NCI-H446 (cell line): ENCODE results near the gene PIGV.
"Not testable (repeated sequence)": the region's sequence is repeated elsewhere in the genome, so short reads cannot be mapped to it uniquely, and the experiment has no call there.

Experiments
- DNase-seq, 2 experiments: peaks; one replicate each; lab custom pipeline; 2025; lab: John Stamatoyannopoulos, UW

The PIGV gene

DNA sequence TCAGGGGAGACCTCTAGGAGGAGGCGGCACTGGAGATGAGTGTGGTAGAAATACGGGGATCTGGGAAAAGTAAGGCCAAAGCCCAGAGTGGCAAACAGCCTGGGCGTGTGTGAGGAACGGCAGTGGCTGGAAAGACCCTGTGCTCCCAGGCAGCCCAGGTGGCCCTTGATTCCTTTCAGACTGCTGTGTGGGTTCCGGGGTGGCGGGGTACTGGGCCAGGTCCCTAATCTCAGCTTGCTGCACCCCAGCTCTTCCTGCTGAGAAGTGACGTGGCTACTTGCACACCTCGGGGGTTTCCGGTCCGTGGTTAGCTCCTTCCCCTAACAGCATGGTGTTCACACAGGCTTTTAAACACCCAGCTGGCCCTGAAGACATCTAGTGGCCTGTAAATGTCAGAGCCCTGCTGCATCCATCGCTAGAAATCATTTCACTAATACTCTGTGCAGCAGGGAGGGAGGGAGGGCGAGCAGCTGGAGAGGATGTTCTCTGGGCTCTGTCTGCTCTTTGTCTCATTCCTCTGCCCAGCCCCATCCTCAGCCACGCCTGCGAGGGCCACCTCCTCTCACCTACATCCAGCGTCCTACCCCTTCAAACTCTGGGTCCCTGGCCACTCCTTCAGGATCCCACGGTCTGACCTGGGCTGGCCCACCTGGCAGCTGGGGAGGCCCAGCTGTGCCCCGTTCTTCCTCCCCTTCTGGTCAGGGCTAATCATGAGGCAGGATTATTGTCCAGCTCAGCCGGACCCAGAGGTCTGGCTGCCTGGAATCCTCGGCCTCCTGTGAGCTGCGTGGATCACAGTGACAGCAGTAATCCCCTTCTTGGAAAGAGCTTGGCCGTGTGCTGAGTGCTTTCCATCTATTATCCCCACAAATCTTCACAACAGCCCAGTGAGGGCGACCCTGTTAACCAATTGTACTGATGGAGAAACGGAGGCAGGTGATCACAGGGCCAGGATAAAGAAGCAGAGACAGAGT, 46.0 kb downstream of the PIGV start:
- no peak for DNase-seq

DNA sequence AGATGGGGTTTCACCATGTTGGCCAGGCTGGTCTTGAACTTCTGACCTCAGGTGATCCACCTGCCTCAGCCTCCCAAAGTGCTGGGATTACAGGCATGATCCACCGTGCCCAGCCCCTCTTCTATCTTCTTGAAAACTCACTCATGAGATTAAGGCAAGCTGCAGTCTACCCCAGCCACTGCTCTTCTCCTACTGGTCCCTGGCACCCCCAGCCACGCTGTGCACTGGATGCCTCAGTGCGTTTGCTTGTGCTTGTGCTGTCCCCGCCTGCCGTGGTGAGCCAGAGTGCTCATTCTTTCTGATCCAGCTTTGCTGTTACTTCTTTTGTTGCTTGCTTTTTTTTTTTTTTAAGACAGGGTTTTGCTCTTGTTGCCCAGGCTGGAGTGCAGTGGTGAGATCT, 49.9 kb downstream of the PIGV start:
- DNase-seq: not testable (repeated sequence)

DNA sequence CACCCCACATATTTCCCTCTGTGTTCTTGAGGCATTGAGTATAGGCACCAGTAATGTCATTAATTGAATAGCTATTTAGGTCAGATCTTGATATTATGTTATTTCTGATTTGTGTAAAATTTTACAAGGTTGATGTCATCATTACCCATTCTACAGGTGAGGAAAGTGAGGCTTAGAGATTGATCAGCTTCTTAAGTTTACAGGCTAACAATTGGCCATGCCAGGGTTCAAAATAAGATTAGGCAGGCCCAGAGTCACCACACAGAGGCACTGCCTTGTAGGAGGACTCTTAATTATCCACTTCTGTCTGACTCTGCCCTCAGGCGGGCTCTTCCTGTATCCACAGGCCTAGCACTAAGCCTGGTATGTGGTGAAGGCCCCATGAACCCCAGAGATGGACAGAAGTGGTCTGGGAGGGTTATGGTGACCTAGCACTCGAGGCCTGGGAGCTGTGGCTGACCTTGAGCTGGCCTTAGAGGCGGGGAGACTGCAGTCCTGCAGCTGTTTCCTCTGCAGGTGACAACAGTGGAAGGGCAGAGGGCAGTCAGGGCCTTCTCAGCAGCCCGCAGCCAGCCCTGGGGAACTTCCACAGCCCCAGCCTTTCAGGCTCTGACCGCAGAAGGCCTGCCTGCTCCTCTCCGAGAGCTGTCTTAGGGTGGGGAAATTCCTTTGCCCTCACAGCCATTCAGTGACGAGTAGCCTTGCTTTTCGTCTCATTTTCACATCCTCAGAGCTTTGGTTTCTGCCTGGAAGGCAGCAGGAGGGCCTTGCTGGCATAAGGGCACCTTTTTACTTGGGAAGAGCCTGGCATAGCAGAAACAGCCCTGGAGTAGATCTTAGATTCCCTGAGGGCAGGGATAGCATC, 51.0 kb downstream of the PIGV start:
- no peak for DNase-seq

DNA sequence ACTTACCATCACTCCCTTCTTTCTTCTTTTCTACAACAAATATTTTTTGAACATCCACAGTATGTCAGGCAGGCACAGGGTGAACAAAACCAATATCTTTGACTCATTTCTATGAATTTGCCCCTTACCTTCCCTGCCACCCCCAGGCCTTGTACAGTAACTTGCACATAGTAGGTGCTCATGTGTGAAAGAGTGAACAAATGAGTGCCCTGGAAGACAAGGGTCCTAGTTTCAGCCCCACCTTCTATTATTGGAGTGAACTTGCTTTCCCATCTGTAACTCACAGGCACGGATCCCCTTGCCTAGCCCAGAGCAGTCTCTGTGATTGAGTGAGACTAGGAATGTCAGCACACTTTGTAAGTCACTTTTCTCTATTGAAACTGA, 51.6 kb downstream of the PIGV start:
- DNase-seq: no peak

DNA sequence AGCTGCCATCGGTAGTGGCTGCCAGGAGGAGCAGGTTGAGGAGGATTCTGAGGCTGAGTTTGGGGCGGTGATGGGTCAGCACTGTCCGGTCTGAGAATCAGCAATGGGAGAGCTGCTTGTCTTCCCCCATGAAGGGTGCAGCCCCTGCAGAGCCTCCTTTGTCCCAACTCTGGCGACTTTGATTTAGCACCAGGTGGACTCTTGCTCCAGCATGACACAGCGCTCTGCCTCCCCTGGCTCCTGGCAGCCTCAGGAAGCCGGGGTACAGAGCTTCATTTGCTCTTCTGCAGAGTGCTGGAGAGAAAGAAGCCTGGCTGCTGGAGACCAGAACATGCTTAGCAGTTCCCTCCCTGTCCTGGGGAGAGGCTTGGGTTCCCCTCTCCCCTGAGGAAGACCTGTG, 52.0 kb downstream of the PIGV start:
- no peak for DNase-seq

DNA sequence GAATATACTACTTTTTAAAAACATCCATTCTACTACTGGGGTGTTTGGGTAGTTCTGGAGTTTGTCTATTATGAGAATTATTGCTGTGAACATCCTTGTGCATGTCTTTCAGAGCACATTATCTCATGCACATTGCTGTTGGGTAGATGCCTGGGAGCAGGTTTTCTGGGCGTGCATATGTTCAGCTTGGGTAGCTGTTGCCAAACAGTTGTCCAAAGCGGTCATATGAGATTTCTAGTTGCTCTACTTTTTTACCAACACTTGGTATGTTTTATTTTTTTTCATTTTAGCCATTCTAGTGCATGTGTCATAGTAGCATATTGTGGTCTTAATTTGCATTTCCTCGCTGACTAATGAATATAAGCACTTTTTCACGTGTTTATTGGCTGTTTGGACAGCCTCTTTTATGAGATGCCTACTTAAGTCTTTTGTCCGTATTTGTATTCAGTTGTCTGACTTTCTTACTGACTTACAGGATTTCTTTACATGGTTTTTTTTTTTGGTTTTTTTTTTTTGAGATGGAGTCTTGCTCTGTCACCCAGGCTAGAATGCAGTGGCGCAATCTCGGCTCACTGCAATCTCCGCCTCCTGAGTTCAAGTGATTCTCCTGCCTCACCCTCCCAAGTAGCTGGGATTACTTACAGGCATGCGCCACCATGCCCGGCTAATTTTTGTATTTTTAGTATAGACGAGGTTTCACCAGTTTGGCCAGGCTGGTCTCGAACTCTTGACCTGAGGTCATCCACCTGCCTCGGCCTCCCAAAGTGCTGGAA, 56.9 kb downstream of the PIGV start:
- no peak for DNase-seq

DNA sequence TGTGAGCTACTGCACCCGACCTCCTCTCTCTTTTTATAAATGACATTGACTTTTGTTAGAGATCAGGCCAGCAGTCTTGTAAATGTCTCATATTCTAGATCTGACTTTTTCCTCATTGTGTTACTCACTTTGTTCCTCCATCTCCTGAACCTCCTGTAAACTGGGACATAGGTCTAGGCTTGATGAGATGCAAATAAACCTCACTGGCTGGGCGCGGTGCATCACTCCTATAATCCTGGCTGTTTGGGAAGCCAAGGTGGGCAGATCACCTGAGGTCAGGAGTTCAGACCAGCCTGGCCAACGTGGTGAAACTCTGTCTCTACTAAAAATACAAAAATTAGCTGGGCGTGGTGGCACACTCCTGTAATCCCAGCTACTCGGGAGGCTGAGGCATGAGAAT, 60.1 kb downstream of the PIGV start:
- not testable (repeated sequence) for DNase-seq
